ENCODE data around the gene OR6K6. TPM values are rescaled to one million over a fixed set of nuclear protein-coding genes. Genes with fewer than 3 reads are reported as not detected.
A peak's percentile ranks its signal among the peaks of the same experiment; 100 is the strongest.

OR6K6 gene
- total RNA-seq, 2 experiments from 2014 or later, result not detected

DNA sequence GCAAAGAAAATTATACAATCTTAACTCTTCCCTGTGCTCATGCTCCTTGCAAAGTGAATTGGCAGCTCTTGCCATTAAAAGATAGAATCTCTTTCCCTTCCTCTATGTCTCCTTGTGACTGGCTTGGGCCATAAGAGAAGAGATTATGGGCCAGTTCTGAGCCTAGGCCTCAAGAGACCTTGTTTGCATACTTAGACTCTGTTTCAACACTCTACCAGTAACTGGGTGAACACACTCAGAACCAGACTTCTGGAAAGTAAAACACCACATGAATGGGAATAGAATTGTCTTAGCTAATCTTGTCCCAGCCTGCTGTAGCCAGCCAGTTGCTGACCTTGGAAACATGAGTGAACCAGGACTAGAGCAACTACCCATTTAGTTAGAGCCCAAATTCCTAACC, 18.7 kb upstream of the OR6K6 start:
- H3K36me3 Mint-ChIP-seq, result no peaks in the 10 kb centered on the region
- H3K4me3 Mint-ChIP-seq, result no peak overlapping the region
- no peak overlapping the region for H3K27ac Mint-ChIP-seq
- no peak for DNase-seq
- H3K4me1 Mint-ChIP-seq (ENCODE audit: low read depth), result no peaks in the 10 kb centered on the region
- CTCF ChIA-PET, result interaction anchor here (0.6 kb wide), 1 partner anchor 258 kb away, joined by 5 read pairs; no protein-coding TSS in a partner anchor
- H3K9me3 Mint-ChIP-seq, result no peaks in the 10 kb centered on the region
- intact Hi-C loops (cut with micrococcal nuclease), result no loop called here
- POLR2A ChIA-PET, result no interaction called here
- peaks cover 11% of the 10 kb centered on the region for H3K27me3 Mint-ChIP-seq

DNA sequence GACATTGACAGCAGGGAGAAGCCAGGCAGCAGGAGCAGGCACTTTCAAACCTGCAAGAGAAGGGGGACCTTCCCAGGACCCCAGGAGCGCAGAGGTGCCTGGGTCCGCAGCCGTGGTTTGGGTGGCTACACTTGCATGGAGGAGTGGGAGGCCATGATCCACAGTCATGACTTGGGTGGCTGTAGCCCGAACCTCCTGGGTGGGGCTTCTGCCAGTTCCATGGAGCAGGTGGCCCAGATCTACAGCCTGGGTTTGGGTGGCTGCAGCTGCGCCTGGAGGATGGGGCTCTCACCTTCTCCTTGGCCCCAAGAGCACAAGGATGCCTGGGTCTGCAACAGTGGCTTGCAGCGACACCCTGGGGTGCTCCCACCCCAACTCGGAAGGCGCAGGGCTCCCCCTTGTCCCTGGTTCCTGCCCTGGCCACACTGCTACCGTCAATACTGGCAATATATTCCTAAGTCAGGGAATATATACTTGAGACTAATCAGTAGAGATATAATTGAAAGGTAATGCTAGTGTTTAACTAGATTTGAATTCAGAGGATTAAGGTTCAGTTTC, 2.3 kb upstream of the OR6K6 start:
- no peak for DNase-seq
- Mint-ChIP-seq H3K4me1 (ENCODE audit: low read depth) (no peaks in the 10 kb centered on the region), H3K4me3 (no peak overlapping the region), H3K36me3 (no peaks in the 10 kb centered on the region), H3K27me3 (peaks cover 2% of the 10 kb centered on the region), H3K27ac (no peak overlapping the region), H3K9me3 (peaks cover 2% of the 10 kb centered on the region)
- POLR2A ChIA-PET, result no interaction called here
- intact Hi-C loops (cut with micrococcal nuclease), result no loop called here
- CTCF ChIA-PET, result no interaction called here

DNA sequence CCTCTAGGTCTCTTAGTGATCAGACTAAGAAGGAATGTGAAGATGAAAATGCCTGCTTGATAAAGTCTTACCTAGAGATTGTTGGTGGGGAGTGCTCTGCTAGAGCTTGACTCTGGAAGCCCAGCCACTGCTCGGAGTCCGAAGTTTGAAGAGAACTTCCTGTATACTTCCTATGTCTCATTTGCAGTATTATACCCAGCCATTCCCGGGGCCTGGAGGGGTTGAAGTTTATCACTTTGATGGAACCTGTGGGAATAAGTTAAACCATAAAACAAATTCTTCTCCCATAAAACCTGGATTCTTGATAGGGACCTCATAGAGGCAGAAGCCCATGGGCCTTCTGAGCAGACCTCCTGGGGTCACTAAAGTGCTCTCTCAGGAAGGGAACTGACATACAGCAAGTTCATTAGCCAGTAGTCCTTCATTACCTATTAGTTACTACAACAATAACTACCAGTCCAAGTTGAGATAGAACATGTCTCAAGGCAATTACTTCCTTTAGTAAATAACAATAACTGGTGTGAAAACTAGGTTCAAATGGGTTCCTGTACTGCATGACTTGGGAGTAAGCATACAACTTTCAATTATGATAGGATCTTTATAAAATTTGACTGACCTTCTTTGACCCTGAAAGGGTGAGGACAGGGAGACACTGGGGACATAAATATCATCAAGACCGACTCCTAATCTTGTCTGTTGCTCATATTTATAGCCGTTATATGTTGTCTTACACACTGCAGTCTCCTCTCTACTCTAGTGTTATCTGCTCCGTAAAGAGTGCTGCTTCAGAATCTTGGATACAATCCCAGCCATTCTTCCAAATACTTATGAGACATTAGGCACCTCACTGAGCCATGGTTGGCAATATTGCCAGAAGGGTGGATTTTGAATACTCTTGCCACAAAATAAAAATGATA, 17.7 kb downstream of the OR6K6 start, which contains the start of gene OR6N1:
Gene OR6N1 (minus strand): TSS at position 246 of the 917 bp plus-strand sequence. CDS start 5,513 bp downstream, outside the sequence.
- H3K27ac Mint-ChIP-seq, result no peak within 1 kb of the TSS
- ChIA-PET POLR2A (no interaction called here), CTCF (no interaction called here)
- H3K27me3 Mint-ChIP-seq, result peaks cover 5% of the 10 kb centered on the region
- H3K4me3 Mint-ChIP-seq, result no peak within 1 kb of the TSS
- H3K36me3 Mint-ChIP-seq, result no peaks in the 10 kb centered on the region
- intact Hi-C loops (cut with micrococcal nuclease), result no loop called here
- no peaks in the 10 kb centered on the region for H3K9me3 Mint-ChIP-seq
- DNase-seq, result no peak
- H3K4me1 Mint-ChIP-seq (ENCODE audit: low read depth), result no peaks in the 10 kb centered on the region

DNA sequence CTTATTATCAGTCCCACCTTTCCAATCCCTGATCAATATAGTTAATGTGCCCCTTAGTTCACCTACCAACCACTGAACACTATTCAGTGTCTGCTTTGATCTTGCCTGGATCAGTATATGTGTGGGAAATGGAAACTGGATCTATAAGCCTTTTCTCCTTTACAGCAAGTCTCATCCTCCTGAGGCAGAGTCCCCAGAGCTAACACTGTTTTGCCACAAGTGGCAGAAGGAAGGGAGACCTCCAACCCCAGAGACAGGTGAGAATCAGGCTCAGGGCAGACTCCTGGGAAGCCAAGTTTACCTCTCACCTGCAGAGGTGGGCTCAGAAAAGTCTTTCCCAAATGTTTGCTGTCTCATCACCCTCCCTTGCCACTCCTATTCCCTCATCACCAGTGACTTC, 26.6 kb downstream of the OR6K6 start, which contains the start of gene OR6N2:
Gene OR6N2 (minus strand): TSS at position 101 of the 400 bp plus-strand sequence. CDS start 3,569 bp downstream, outside the sequence.
- CTCF ChIA-PET, result interaction anchor here (1.8 kb wide), 1 partner anchor 217 kb away, joined by 4 read pairs; no protein-coding TSS in a partner anchor
- no peak for DNase-seq
- Mint-ChIP-seq H3K4me3 (no peak within 1 kb of the TSS), H3K9me3 (no peaks in the 10 kb centered on the region), H3K27me3 (no peaks in the 10 kb centered on the region), H3K4me1 (ENCODE audit: low read depth) (no peaks in the 10 kb centered on the region), H3K27ac (no peak within 1 kb of the TSS), H3K36me3 (no peaks in the 10 kb centered on the region)
- intact Hi-C loops (cut with micrococcal nuclease), result no loop called here
- POLR2A ChIA-PET, result no interaction called here

DNA sequence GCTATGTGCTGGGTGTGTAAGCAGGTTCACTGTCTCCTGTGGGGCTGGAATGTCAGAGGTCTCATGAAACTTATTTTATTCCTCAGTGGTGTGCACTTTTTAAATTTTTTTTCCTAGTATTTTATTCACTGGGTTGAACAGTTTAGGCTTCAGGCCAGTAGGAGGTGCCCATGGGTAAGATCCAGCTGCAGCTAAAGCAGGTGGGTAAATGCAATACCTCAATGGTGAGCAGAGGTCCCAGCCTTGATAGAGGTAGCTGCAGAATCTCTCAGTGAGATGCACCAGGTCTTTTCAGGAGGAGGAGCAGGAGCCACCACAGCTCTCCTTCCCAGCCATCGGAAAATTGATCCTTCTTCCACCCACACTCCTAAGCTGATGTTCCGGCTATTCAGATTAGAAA, 39.1 kb downstream of the OR6K6 start:
- intact Hi-C loops (cut with micrococcal nuclease), result loop anchor here (1.0 to 5.0 kb wide), 3 partner anchors 179 to 279 kb away; no protein-coding TSS in a partner anchor
- ChIA-PET POLR2A (no interaction called here), CTCF (interaction anchor here (0.6 to 4.7 kb wide), 11 partner anchors 170 to 278 kb away, joined by 3 to 46 read pairs (median 5); partner anchors contain the start of gene IFI16)
- Mint-ChIP-seq H3K27ac (no peak overlapping the region), H3K27me3 (peaks cover under 1% of the 10 kb centered on the region), H3K9me3 (no peaks in the 10 kb centered on the region), H3K36me3 (no peaks in the 10 kb centered on the region), H3K4me1 (ENCODE audit: low read depth) (no peaks in the 10 kb centered on the region), H3K4me3 (no peak overlapping the region)
- peak; percentile 56 for DNase-seq

DNA sequence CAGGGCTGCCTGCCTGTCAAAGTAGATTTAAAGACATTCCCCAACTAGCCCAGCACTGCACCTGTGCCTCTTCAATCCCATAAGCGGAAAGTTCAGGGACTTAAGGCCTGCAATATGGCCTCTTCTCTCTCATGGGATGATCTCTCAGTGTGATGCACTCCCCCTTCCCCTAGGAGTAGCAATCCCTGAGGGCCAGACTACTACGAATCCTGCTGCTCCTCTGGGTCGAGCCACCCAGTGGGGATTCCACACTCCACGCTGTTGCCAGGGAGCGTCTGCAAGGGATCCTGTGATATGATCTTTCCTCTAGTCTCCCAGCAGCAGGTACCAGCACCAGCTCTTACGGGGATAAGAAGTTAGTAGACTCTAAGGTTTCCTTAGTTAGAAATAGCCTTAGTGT, 39.7 kb downstream of the OR6K6 start:
- intact Hi-C loops (cut with micrococcal nuclease), result loop anchor here (5.0 kb wide), 1 partner anchor 278 kb away; no protein-coding TSS in a partner anchor
- no peak for DNase-seq
- Mint-ChIP-seq H3K4me1 (ENCODE audit: low read depth) (peaks cover under 1% of the 10 kb centered on the region), H3K36me3 (no peaks in the 10 kb centered on the region), H3K9me3 (no peaks in the 10 kb centered on the region), H3K27ac (no peak overlapping the region), H3K27me3 (peaks cover 1% of the 10 kb centered on the region), H3K4me3 (no peak overlapping the region)
- ChIA-PET CTCF (interaction anchor here (0.6 to 4.7 kb wide), 10 partner anchors 169 to 277 kb away, joined by 3 to 46 read pairs (median 5); partner anchors contain the start of gene IFI16), POLR2A (no interaction called here)

DNA sequence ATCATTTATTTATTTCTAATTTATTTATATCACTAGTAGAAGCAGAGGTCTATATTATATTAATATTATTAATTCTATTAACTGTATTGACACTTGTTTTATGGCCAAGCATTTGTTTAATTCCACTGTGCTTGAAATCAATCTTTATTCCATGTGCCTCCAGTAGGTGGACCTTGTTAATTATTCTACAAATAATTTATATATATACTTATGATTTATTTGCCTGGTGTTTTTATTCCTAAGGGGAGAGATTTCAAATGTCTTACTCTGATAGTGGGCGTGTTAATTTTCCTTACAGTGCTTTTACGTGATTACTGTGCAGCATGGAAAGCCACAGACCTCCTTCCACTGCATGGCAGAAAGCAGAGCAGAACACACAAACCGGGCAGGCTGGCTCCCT, 44.0 kb downstream of the OR6K6 start:
- no peaks in the 10 kb centered on the region for H3K9me3 Mint-ChIP-seq
- H3K27me3 Mint-ChIP-seq, result peaks cover 11% of the 10 kb centered on the region
- no peak overlapping the region for H3K4me3 Mint-ChIP-seq
- peaks cover 11% of the 10 kb centered on the region for H3K4me1 Mint-ChIP-seq (ENCODE audit: low read depth)
- intact Hi-C loops (cut with micrococcal nuclease), result loop anchor here (2.0 kb wide), 1 partner anchor 134 kb away; no protein-coding TSS in a partner anchor
- no peak overlapping the region for H3K27ac Mint-ChIP-seq
- DNase-seq, result no peak
- POLR2A ChIA-PET, result no interaction called here
- H3K36me3 Mint-ChIP-seq, result no peaks in the 10 kb centered on the region
- CTCF ChIA-PET, result no interaction called here

DNA sequence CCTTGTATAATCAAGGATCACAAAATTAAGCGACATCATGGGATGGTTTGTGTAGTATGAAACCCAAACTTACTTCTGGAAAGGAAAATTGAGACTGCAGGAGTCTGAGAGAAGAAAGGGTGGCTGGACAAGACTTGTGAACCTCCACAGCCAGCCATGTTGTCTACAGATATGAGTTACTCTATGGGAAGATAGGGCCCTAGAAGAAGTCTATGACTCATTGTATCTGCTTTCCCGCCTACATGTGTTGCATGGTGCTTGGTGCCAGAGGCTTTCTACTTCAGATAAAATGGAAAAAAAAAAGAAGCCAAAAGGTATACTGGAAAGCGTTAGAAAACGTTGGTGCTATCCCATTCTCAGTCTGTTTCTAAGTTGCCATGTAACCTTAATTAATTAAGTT, 45.2 kb downstream of the OR6K6 start:
- ChIA-PET POLR2A (no interaction called here), CTCF (no interaction called here)
- H3K4me1 Mint-ChIP-seq (ENCODE audit: low read depth), result peaks cover 11% of the 10 kb centered on the region
- no peak overlapping the region for H3K4me3 Mint-ChIP-seq
- H3K27ac Mint-ChIP-seq, result no peak overlapping the region
- H3K9me3 Mint-ChIP-seq, result no peaks in the 10 kb centered on the region
- H3K27me3 Mint-ChIP-seq, result peaks cover 11% of the 10 kb centered on the region
- no peak for DNase-seq
- no peaks in the 10 kb centered on the region for H3K36me3 Mint-ChIP-seq
- intact Hi-C loops (cut with micrococcal nuclease), result loop anchor here (2.0 kb wide), 1 partner anchor 133 kb away; no protein-coding TSS in a partner anchor

DNA sequence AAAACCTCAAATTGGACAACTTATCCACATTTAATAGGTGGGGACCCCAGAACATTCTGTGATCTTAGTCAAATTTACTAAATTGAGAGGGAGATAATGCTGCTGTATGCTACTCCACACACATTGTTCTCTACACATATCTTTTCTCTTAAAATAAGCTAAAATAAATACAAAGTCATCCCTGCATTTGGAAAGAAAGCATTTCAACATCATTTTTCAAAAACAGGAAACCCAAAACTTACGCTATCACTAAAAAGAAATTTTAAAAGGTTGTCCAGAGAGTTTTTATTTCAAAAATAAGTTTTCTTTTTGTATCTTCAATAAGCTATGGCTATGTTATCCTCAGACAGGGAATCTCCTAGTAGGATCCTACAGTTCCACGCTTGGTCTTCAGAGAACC, 46.0 kb downstream of the OR6K6 start:
- H3K4me3 Mint-ChIP-seq, result no peak overlapping the region
- ChIA-PET CTCF (interaction anchor here (1.0 kb wide), 1 partner anchor 198 kb away, joined by 5 read pairs; no protein-coding TSS in a partner anchor), POLR2A (no interaction called here)
- peaks cover 11% of the 10 kb centered on the region for H3K27me3 Mint-ChIP-seq
- H3K9me3 Mint-ChIP-seq, result no peaks in the 10 kb centered on the region
- peaks cover 11% of the 10 kb centered on the region for H3K4me1 Mint-ChIP-seq (ENCODE audit: low read depth)
- no peak overlapping the region for H3K27ac Mint-ChIP-seq
- DNase-seq, result no peak
- H3K36me3 Mint-ChIP-seq, result no peaks in the 10 kb centered on the region
- intact Hi-C loops (cut with micrococcal nuclease), result no loop called here

DNA sequence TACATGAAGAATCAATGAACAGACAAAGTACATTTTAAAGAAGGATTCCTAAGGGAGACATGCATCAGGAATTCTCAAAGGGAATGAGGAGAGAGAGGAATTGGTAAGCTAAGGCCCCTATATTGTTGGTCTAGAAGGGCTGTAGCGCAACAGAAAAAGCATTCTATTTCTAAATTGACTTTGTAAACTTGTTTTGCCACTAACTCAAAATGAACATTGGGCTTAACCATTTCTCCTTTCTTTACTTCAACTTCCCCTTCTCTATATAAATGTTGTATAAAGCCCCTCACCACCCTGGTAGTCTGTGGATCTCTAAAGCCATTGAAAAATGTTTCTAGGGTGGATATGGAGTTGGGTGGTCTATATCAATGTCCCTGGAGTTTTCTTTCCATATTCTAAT, 46.9 kb downstream of the OR6K6 start:
- intact Hi-C loops (cut with micrococcal nuclease), result no loop called here
- no peak overlapping the region for H3K4me3 Mint-ChIP-seq
- CTCF ChIA-PET, result interaction anchor here (0.8 kb wide), 1 partner anchor 24 kb away, joined by 3 read pairs; no protein-coding TSS in a partner anchor

DNA sequence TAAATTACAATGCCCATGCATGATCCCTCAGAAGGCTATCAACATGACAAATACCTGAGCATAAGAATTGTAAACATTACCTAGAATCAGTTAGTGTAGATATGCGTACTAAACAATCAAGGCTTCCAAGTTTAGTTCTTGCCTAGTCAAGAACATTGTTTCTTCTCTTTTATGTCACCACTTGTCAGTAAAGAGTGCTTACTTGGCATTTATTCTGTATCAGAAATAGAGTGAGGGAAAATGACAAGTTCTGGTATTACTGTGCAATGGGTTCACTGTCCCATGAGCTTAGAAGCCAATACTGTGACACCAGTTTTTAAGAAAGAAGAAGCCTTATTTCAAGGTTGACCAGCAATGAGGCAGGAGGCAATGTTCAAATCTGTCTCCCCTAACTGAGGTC, 49.2 kb downstream of the OR6K6 start:
- intact Hi-C loops (cut with micrococcal nuclease), result no loop called here
- DNase-seq, result no peak
- peaks cover 11% of the 10 kb centered on the region for H3K4me1 Mint-ChIP-seq (ENCODE audit: low read depth)
- peaks cover 10% of the 10 kb centered on the region for H3K27me3 Mint-ChIP-seq
- H3K4me3 Mint-ChIP-seq, result no peak overlapping the region
- CTCF ChIA-PET, result no interaction called here
- POLR2A ChIA-PET, result no interaction called here
- no peaks in the 10 kb centered on the region for H3K9me3 Mint-ChIP-seq
- H3K36me3 Mint-ChIP-seq, result no peaks in the 10 kb centered on the region
- no peak overlapping the region for H3K27ac Mint-ChIP-seq

More for the DNA sequence above, 46.9 kb downstream of the OR6K6 start:
- peaks cover 11% of the 10 kb centered on the region for H3K4me1 Mint-ChIP-seq (ENCODE audit: low read depth)
- no peak overlapping the region for H3K27ac Mint-ChIP-seq
- no peaks in the 10 kb centered on the region for H3K9me3 Mint-ChIP-seq
- no peaks in the 10 kb centered on the region for H3K36me3 Mint-ChIP-seq
- POLR2A ChIA-PET, result no interaction called here
- H3K27me3 Mint-ChIP-seq, result peaks cover 11% of the 10 kb centered on the region
- DNase-seq, result no peak
